HG02938 (cell line): ENCODE data around the gene SFTPB.
"Not testable (repeated sequence)": the region's sequence is repeated elsewhere in the genome, so short reads cannot be mapped to it uniquely, and the experiment has no call there.

ENCODE experiments used
- ATAC-seq: cut with Tn5 transposase; IDR thresholded peaks from one replicate; pipeline ENCODE4 v1.9.1; 2021; ENCODE audit warnings: mild to moderate bottlenecking, moderate library complexity; ENCODE audit not compliant: unreplicated experiment

Gene SFTPB

GRCh38 chr2:85660301-85660700 is 7.7 kb downstream of the SFTPB start:
- ATAC-seq: not testable (repeated sequence)

- no peak for ATAC-seq
Measured at GRCh38 chr2:85659324-85659981, 8.5 kb downstream of the SFTPB start.

DNA sequence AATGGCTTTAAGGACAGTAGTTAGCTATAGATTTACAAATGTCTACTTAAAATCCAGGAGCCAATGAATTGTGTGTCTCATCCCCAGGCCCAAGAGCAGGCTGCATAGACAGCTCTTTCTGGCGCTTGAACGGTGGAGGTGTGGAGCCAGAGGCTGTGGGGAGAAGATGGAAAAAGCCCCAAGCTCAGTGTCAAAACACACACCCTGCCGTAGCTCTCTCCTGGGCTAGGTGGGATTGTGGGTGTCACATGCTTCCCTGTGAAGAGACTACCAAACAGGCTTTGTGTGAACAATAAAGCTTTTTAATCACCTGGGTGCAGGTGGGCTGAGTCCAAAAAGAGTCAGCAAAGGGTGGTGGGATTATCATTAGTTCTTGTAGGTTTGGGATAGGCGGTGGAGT is 10.6 kb downstream of the SFTPB start:
- ATAC-seq: not testable (repeated sequence)

DNA sequence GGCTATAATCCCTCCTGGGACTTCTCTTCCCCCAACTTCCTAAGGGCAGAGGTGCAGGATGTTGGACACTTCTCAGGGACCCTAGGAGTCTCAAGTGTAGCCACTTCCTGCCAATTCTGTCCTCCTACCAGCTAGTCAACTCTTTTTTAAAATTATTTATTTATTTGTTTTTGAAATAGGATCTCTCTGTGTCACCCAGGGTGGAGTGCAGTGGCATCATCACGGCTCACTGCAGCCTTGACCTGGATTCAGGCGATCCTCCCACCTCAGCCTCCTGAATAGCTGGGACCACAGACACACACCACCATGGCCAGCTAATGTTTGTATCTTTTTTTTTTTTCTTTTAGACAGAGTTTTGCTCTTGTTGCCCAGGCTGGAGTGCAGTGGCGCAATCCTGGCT is 11.5 kb downstream of the SFTPB start:
- ATAC-seq: no peak

GRCh38 chr2:85655961-85656417 is 12.0 kb downstream of the SFTPB start:
- no peak for ATAC-seq

GRCh38 chr2:85653996-85654395 is 14.0 kb downstream of the SFTPB start:
- ATAC-seq: no peak

GRCh38 chr2:85652056-85652455 is 15.9 kb downstream of the SFTPB start:
- ATAC-seq: no peak

DNA sequence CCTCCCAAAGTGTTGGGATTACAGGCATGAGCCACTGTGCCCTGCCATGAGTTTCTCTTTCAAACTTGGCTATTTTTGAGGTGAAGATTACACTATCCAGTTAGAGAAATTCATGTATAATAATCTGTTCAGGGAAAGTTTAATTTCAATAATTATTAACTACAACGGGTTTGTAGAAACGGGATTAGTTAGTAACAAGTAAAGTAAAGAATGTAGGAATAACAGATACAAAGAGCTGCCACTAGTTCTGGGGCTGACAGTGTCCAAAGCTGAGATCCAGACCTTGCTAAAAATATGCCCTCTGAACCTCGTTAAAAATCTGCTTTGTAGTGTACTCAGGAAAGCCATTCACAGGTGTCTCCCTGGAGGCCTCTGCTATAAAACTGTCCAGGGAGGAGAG is 16.9 kb downstream of the SFTPB start:
- no peak for ATAC-seq

- no peak for ATAC-seq
Measured at GRCh38 chr2:85650456-85650855, 17.5 kb downstream of the SFTPB start.

DNA sequence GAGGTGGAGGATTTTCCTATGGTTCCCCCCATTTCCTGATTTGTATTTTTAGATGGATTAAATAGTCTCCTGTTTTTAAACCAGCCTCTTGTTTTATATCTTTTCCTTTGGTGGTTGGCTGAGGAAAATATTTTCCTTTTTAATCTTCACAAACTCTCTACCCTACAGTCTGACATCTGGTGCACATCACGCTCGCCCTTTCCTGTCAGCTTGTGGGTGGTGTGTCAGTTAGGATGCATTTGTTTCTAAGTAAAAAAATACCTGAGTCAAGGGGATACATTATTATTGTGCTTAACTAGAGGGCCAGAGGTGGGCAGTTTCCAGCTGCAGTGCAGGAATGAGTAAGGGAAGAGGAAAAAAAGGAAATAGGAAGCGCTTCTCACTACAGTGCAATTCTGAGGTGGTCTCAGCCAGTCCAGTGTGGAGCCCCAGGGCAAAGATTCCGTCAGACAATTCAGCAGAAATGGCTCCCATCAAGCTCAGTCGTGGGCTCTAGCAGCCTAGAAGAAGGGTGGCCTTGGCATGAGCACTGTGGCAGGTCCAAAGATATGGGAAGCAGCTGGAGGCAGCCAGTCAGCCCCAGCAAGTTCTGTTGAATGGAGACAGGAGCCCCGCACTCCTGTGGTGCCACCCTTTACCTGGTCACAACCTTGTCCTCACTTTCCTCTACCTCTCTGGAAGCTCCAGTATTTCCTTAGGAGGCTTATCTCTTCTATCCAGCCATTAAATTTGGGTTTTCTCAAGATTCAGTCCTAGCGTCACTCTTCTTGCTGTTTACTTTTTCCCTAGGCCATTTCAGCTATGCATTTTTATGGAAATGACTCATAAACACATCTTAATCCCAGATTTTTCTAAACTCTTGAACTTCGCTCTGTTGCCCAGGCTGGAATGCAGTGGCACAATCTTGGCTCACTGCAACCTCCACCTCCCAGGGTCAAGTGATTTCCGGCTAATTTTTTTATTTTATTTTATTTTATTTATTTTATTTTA is 18.5 kb downstream of the SFTPB start:
- ATAC-seq: no peak

DNA sequence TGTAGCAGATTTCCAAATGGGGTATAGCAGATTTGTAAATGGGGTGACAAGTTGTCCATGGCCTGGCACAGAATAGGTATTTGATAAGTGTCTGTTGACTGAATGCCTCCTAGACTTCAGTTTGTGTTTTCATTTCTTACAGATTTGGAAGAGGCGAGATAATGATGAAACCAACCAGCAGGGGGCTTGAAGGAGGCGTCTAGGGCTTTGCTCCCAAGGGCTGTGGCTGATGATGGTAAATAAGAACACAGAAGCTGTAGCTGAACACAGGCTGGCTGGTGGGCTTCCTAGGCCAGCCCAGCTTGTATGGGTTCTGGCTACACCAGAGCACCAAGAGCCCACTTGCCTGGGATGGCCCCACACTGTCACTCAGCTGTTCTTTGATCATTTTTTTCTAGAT is 19.4 kb downstream of the SFTPB start:
- no peak for ATAC-seq

- ATAC-seq: peak; percentile 85
Measured at GRCh38 chr2:85647823-85648526, 20.0 kb downstream of the SFTPB start.

DNA sequence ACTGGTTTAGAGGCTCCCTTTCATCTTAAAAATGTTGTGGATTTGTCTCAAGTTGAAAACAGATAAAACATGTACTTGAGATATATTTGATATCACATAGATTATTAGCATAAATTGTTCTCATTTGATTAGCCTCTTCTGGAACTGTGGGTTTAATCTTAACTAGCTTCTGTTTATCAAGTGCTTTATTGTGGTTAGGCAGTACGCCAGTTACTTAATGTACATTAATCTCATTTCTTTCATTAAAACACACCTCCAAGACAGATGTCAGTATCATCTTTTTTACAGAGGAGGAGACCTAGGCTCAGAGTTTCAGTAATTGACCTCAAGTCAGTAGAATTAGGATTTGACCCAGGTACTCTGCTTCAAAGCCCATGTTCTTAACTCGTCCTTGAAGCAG is 21.8 kb downstream of the SFTPB start:
- ATAC-seq: no peak

DNA sequence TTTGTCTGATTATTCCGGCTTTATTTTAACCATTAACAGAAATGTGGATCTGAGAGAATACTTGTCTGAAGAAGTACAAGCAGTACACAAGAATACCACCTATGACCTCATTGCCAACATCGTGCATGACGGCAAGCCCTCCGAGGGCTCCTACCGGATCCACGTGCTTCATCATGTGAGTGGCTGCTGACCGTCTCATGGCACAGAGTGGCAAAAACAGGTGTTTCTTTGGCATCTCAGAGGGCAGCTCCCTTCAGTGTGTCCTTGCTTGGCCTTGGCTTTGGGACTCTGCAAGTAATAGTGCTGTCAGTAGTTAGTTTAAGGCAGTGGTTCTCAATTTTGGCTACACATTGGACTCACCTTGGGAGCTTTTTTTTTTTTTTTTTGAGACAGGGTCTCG is 23.1 kb downstream of the SFTPB start:
- no peak for ATAC-seq

DNA sequence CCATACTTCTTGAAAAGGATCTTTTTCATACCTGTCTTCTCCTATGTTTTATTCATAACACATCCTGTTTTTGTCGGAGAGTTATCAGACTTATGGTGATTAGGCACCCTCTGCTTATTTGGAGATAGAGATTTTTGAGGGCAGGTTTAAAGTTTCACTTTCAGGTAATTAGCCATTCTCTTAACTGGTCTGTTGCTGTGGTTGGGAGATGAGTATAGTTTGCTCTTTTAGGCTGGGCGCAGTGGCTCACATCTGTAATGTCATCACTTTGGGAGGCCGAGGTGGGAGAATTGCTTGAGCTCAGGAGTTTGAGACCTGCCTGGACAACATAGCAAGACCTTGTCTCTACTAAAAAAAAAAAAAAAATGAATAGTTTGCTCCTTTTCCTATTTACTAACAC is 25.3 kb downstream of the SFTPB start:
- ATAC-seq: no peak

DNA sequence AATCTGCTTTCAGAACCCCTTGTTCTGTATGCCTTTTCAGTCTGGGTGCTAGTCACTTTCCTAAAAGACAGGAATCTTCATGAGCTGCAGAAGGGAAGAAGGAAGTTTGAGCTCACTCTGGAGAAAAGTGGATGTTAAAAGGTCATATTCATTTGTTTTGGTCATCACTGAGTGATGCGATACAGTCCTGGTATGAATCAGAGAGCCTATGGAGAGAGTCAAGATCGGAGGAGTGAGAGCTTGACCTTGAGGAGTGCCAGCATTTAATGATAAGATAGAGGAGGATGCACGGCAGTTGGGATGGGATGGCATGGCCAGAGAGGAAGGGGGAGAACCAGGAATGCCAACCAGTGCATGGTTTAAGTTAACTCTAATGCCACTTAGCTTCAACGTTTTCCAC is 32.4 kb downstream of the SFTPB start:
- no peak for ATAC-seq

DNA sequence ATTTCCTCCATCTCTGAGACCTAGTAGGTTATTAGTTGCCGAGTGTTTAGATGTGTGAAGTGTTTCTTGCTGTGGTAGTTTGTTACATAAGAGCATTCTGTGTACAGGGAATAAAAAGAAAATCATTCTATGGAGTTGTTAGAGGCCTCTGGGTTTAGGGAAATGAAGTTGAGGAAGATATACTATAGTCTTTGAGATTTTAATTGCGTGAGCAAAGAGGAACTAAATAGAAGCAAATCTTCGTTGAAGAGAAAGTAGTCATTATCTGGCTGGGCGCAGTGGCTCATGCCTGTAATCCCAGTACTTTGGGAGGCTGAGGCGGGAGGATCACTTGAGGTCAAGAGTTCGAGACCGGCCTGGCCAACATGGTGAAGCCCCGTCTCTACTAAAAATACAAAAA is 33.0 kb downstream of the SFTPB start:
- no peak for ATAC-seq

- no peak for ATAC-seq
Measured at GRCh38 chr2:85631316-85631715, 36.7 kb downstream of the SFTPB start.

DNA sequence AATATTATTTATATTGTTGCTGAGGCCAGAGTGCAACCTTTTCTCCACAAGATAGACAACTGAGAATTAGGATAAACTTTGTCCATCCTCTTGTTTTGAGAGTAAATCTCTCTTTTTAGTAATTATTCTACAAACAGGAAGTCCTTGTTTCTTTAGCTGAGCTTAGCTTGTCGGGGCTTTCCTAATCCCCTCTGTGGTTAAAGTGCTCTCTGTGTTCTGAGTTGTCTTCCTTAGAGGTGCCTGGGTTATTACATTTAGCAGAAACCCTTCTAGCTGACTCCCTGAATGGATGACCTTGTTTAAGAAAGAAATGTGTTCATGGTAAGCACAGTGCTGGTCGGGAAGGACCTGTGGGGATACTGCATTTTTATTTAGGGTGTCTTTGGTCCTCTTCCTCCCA is 39.3 kb downstream of the SFTPB start:
- no peak for ATAC-seq

- no peak for ATAC-seq
Measured at GRCh38 chr2:85623991-85624390, 44.0 kb downstream of the SFTPB start.

- no peak for ATAC-seq
Measured at GRCh38 chr2:85621338-85621737, 46.7 kb downstream of the SFTPB start.
